PC-3 (cell line): ENCODE results near the gene PSMC3IP.

ENCODE experiments used
- EZH2 ChIP-seq: fragments of 300-600 bp; sonication (generic); IDR thresholded peaks from one replicate; pipeline ENCODE4 v1.6.1; 2017; ENCODE audit warnings: antibody characterized with exemption, mild to moderate bottlenecking, low read length; ENCODE audit not compliant: unreplicated experiment
- TF ChIP-seq, protein P1 (sequence below): fragments of 300-600 bp; sonication (generic); conservative IDR thresholded peaks from 2 replicates; pipeline ENCODE4 v1.5.1; 2017; ENCODE audit warnings: antibody characterized with exemption, low read depth, mild to moderate bottlenecking, low read length

DNA sequence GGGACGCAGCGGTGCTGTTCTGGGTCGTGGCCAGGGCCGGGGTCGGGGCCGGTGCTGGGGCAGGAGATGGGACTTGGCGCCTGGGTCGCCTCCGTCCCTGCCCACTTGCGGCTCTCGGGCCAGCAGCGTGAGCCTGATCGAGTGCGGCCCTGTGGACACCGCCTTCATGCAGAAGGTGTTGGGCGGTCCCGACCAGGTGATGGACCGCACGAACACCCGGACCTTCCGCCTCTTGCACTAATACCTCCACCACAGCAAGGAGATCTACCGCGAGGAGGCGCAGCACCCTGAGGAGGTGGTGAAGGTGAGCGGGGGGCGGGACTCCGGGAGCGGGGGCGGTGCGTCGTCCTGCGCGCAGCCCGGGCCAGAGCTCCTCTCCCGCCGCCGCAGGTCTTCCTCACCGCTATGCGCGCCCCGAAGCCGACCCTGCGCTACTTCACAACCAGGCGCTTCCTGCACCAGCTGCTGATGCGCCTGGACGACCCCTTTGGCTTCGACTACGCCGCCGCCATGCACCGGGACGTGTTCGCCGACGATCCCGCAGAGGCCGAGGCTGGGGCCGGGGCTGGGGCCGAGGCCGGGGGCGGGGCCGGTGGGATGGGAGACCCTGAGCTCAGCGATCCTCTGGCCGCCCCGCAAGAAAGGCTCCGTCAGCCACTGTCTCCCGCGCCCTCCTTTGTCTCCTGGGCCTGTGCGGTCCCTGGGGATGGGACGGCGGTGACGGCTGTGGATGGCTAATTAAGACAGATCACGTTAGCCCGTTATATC, 29.3 kb downstream of the PSMC3IP start:
- TF ChIP-seq, protein P1, sequence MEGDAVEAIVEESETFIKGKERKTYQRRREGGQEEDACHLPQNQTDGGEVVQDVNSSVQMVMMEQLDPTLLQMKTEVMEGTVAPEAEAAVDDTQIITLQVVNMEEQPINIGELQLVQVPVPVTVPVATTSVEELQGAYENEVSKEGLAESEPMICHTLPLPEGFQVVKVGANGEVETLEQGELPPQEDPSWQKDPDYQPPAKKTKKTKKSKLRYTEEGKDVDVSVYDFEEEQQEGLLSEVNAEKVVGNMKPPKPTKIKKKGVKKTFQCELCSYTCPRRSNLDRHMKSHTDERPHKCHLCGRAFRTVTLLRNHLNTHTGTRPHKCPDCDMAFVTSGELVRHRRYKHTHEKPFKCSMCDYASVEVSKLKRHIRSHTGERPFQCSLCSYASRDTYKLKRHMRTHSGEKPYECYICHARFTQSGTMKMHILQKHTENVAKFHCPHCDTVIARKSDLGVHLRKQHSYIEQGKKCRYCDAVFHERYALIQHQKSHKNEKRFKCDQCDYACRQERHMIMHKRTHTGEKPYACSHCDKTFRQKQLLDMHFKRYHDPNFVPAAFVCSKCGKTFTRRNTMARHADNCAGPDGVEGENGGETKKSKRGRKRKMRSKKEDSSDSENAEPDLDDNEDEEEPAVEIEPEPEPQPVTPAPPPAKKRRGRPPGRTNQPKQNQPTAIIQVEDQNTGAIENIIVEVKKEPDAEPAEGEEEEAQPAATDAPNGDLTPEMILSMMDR: peak; percentile 62
- no peak for TF ChIP-seq EZH2
